CD4-positive, alpha-beta T cell treated with Interleukin-10 for 1 hour (primary cell): Measurements from ENCODE around the gene PFDN4.
"Not testable (repeated sequence)": the region's sequence is repeated elsewhere in the genome, so short reads cannot be mapped to it uniquely, and the experiment has no call there.

Source experiments
- DNase-seq: peaks from one replicate; pipeline ENCODE4 v3.0.0-alpha.2; 2020

PFDN4 gene

DNA sequence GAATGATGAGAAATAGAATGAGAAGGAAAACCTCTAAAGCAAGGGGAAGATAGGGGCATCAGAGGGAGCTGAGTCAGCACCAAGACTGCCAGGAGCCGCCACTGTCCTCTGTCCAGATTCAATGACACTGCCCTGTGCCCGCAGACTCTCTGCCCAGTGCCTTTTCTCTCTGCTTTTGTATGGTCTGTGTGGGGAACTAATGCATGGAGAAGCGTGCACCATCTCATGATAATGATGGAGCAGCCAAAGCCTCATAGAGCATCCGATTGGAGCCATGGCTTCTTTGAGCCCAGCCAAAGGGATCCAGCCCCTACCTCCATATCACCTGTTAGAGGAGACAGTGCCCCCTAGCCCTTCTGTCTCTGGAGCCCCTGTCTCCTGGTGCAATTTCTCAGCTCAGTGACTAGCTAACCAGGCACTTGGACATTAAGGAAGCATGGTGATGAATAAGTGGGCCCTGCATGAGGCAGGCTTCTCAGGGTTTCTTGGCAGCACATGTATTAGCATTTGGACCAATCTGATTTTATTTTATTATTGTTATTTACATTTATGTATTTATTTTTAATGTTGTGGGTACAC lies 6.5 kb upstream of the PFDN4 start:
- no peak for DNase-seq

DNA sequence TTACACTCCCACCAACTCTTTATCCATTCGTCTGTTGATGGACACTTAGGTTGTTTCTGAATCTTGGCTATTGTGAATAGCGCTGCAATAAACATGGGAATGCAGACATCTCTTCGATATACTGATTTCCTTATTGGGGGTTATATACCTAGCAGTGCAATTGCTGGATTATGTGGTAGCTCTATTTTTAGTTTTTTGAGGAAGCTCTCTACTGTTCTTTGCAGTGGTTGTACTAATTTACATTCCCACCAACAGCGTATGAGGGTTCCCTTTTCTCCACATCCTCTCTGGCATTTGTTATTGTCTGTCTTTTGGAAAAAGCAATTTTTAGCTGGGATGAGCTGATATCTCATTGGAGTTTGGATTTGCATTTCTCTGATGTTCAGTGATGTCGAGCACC lies 4.6 kb upstream of the PFDN4 start:
- DNase-seq, result no peak

DNA sequence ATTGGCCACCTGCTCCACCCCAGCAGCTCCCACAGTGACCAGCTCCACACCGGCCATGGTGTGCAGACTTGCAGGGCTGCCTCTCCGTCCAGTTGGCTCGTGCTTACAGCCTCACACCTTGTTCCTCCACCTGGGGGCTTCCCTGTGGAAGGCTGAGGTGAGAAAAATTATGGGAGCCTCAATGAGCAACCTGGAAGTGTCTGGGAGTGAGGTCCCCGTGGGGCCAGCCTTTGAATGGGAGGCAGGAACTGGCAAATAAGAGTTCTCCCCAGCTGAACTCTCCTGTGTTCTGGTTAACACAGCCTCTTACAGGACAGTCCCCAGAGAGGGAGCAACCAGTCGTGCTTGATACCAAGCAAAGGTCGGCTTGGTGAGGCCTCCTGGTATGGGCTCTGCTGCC lies 3.8 kb upstream of the PFDN4 start:
- no peak for DNase-seq

DNA sequence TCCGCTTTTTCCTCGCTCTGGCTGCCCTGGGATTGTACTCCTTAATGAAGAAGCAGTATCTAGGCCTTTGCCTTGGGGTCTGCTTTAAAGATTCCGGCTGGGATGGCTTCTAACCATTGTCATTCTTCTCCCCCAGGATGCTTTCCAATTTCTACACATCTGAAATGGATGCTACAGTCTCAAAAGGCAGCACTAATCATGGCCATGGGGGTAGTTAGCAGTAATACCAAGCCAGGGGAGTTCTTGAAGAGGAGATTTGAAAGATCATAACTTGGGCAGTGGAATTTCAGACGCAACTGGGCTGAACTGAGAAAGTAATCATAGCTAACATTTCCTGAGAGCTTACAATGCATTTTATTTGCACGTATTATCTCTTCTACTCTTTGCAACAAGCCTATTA lies 3.4 kb upstream of the PFDN4 start:
- DNase-seq, result no peak

DNA sequence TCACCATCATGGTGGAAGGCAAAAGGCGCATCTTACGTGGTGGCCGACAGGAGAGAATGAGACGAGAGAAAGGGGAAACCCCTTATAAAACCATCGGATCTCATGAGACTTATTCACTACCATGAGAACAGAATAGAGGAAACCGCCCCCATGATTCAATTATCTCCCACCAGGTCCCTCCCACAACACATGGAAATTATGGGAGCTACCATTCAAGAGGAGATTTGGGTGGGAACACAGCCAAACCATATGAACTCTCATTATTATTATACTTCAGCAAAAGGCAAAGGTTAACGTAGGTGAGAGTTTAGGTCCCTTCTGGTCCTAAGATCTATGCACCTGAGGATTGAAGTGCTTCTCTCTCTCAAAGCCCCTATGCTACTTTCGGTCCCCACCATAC lies 2.4 kb upstream of the PFDN4 start:
- no peak for DNase-seq

DNA sequence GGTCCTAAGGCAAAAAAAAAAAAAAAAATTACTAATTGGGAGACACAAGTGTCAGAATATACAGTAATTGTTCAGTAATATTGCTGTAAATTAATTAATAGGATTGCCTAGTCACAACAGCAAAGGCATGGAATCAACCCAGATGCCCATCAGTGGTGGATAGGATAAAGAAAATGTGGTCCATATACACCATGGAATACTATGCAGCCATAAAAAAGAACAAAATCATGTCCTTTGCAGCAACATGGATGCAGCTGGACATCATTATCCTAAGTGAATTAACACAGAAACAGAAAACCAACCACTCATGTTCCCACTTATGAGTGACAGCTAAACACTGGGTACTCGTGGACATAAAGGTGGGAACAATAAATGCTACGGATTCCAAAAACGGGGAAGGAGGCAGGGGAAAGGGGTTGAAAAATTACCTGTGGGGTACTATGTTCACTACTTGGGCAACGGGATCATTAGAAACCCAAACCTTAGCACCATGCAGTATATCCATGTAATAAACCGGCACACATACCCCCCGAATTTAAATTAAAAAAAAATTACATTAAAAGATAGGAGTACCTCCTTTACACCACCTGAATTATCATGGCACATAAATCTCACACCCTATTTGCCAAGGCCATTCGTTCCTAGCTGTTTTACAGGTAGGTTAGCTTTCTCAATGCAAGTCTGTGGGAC lies 689 bp upstream of the PFDN4 start:
- no peak for DNase-seq

DNA sequence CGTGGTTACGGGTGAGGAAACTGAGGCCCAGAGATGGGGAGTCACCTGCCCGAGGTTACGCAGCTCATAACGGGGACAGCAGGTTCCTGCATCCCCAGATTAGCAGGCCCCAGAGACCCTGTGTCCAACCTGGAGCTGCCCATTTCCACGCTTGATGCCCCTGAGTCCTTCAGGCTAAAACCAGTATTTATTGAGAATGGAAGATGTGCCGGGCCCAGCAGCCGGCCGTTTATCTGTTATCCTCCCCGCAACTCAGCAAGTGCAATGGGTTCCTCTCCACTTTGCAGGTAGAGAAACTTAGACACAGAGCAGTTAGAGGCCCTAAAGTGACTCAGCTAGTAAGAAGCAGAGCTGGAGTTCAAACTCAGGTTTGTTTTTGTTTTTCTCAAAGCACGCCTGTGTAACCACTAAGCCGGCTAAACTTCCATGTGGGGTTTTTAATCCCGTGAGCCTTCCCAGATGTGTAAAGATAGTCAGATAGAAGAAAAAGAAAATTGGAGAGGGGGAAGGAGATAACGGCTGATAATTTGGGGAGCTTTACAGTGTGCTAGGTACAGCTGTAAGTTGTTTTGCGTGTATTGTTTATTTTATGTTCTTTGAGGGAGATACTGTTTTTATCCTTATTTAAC lies 775 bp downstream of the PFDN4 start:
- DNase-seq, result no peak

DNA sequence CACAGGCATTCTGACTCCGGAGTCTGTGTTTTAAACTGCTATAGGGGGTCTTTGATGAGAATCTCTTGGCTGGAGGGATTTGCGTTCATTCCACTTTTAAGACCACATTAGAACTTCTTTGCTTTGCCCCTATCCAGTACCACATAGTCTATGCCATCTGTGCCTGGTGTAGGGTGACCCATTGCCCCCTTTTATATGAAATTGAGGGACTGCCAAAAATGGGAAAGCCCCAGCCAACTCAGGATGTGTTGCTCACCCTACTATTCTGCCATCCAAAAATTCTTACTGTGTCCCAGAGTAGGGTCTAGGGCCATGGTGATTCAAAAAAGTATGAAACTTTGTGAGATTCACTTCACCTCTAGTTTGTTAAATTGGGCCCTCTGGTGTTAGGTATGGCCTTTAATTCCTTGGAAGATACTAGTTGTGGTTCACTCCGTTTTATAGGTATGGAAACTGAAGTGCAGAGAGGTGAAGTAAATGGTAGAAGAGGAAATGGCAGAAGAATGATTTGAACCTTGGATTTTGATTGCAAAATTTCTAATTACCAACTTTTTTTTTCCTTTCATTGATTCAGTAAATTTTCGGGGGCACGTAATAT lies 1.4 kb downstream of the PFDN4 start:
- no peak for DNase-seq

DNA sequence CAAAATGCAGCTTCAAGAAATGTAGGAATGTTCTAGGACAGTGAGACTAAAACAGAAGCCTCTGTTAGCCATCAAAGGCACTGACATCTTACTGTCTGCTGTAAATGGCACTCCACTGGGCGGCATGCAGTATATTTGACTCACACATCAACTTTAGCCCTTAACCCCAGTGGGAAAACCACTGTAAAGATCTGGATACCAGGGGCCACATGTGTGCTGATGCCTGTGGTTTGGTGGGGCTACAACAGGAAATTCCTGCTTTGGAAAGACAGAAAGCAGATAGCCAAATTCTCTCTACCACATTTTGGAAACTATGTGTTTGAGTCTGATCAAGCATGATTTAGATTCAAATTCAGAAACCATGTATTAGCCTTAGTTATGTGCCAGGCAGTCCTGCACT lies 4.3 kb downstream of the PFDN4 start:
- no peak for DNase-seq

DNA sequence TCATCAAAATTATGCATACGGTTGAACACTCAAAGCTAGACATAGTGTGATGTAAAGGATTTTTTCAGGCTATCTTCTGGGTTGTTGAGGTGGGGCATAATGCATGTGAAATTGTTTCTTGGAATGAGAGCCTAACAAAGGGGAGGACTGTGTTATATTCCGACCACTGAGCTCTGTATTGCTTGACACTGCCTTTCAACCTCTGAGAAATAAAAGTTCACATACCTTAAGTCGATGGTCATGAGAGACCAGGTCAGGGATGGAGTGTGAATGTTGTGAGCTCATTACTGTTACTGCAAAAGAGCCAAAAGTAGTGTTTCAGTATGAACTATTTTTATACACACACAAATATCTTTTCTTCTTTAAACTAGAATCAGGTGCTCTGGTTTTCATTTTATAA lies 5.0 kb downstream of the PFDN4 start:
- no peak for DNase-seq

DNA sequence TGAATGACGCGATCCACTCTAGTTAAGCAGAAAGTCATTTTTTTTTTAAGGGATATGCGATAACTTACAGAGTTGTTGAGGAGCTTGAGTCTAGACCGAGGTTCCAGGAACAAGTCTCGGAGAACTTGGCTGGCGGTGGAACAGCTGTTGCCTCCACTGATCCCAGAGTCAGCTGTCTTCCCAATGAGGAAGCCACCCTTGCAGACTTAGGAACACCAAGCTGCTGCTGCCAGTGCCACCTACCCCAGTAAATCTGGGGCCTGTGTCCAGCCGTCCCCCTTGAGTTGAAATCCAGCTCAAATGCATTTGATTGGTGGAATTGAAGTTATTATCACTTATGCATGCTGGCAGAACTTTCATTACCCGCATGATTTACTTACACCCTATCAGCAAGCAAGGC lies 6.7 kb downstream of the PFDN4 start:
- DNase-seq, result no peak

DNA sequence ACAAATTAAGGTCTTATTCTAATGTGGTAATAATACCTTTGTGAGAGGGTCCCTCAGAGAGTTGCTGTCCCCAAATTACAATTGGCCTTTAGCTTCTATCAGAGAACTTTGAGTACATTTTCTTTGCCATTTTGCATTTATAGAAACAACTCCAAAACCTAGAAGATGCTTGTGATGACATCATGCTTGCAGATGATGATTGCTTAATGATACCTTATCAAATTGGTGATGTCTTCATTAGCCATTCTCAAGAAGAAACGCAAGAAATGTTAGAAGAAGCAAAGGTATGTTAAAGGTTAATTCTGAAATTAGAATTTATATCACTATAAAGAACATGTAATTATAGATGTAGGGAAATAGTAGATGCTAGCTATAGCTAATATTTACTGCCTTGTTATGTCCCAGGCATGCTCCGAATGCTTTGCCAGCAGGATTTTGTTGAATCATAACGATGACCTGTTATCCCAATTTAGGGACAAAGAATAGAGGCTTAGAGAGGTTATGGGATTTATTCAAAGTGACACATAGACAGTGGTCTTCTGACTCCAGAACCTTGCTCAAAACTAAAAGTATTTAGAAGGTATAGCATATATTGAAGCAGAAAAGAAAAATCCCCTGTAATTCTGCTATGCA lies 7.4 kb downstream of the PFDN4 start:
- DNase-seq, result no peak

DNA sequence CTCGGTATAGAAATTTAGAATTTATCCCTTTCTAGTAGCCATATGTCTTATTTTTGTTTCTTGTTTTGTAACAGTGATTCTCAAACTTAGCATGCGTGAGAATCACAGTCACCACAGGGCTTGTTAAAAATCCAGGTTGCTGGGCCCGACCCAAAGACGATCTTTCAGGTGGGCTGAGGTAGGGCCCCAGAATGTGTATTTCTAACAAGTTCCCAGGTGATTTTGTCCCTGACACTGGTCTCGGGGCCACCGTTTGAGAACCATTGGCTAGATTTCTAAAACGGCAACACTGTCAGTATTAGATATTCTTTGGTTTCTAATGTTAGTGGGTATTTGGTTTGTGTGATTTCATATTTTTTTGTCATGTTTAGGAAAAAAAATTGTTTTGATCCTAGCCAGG lies 9.9 kb downstream of the PFDN4 start:
- DNase-seq, result no peak

DNA sequence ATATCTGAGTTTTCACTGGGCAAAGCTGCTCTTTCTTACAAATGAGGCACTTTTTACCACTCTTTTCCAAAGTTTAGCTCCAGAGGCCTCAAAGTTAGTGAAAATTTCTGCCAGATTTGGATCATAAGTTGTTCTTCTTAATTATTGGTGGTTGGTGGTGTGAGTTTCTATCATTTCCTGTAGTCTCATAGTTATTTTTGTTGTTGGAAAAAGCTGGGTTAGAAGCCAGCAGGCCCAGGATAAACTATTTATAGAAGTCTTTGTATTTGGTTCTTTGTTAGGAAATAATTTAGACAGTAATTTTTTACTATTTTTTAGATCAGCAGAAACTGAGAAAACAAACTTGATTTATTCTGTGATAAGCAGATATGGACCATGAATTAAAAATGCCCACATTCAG lies 10.6 kb downstream of the PFDN4 start:
- DNase-seq, result no peak

DNA sequence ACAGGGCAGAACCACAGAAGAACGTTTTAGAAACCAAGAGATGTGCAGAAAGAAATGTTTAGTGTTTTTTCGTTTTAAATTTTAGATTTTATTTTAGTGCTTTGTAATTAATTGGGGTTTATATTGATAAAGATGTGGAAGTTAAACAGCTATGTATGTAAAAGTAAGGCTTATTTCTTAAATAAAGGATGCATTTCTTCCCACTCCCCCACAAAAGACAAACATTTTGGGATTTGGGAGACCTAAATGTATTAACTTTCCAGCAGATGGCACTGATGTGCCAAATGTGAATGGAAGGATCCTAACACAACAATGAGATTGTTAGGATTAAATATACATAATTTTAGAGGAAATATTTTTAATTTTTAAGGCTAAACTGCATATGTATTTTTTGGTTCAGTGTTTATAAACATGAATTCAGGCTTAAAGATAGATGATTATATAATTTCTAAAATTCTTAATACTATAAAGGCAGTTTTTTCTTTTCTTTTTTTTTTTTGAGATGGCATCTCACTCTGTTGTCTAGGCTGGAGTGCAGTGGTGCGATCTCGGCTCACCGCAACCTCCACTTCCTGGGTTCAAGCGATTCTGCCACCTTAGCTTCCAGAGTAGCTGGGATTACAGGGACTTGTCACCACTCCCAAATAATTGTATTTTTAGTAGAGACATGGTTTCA lies 12.0 kb downstream of the PFDN4 start:
- DNase-seq, result no peak

DNA sequence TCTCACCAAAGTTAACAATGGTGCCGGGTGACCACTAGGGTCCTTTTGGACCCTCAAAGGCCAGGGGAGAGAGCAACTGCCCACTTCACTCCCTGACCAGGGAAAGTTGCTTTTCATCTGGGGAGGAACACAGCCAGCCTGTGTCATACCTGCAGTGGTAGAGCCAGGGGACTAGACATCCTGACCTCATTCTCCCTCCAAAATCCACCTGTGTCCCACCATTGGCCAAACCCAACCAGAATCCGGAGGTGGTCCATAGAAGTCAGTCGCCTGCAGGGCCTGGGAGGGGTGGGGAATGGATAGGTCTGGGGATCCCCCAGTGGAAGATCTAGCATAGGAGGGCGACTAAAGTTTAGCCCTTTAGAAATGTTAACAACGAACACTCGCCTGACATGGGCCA lies 12.8 kb downstream of the PFDN4 start:
- no peak for DNase-seq

DNA sequence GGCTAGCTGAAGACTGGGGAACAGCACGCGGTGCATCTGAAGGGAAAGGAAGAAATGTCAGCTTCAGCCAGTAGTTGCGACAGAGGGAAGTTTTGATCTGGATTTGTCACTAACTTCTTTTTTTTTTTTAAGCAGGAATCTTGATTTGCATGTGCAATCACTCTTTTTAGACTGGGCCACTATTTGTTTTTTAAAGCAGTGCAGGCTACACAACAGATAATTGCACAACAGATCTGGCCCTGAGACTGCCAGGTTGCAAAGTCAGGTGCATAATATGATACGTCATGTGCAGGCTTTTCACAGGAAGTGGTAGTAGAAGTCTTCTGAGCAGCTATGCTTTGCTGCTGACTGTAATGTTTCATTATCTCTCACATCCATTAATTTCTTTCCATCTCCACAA lies 13.5 kb downstream of the PFDN4 start:
- peak; percentile 22 for DNase-seq

DNA sequence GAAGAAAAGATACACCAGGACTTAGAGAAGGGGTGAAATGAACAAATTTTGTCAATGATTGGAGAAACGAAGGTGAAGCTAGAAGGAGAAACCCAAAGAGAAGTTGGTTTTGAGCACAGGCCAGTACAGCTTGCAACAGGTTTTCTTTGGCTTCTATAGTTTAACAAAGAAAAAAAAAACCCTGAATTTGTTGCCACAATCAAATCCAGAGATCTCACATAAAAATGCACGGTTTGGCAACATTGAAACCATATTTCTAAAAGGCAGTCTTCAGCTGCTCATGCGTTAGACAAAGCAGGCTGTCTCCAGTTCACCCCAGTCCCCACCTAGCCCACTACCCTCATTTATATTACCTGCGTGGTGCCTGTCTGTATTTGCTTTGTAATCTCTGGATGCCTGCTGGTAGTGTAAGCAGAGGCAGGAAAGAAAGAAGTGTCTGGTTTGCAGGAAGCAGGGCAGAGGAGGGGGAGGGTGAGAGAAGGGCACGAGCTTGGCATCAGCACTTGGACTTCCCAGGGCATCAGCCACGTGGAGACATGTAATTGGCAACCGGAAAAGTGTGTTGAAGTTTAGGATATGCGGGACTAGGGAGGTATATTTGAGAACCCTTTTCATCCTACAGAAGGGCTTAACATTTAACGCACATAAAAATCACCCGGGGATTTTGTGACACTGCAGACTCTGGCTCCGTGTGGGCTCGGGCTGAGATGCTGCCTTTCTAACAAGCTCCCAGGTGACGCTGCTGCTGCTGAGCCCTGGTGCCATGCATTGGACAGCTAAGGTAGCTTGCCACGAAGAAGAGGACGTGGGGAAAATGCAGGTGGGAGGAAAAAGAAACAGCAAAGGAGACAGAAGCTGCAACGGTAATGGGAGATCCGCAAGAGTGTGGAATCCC lies 14.4 kb downstream of the PFDN4 start:
- no peak for DNase-seq

DNA sequence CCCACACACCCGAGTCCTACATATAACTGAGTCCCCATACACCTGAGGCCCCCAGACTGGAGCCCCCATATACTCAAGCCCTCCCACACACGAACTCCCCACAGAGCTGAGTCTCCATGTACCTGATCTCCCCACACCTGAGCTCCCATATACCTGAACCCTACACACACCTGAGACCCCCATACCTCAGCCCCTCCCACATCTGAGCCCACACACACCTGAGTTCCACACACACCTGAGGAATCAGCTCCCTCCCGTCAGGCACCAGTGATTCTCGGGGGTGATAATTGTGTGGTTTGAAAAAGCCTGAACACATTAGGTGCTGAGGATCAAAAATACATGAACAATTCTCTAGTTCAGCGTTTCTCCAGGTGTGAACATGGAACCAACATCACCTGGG lies 15.4 kb downstream of the PFDN4 start:
- no peak for DNase-seq

DNA sequence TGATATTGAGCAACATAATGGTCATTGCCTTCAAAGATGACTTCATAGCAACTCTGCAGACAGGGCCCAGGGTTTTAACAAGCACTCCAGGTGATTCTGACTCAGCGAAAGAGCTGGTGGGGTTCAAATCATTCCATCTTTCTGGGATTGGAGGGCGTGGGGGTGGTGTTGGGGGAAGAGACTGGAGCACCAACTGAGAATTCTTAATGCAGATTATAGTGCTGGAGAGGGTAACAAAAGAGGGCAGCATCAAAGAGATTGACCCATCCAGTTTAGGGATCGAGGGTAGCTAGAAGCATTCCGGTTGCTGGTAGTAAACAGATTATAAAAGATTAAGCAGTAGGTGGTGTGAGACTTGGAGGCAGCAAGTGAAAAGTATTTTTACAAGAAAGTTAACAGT lies 15.9 kb downstream of the PFDN4 start:
- no peak for DNase-seq

DNA sequence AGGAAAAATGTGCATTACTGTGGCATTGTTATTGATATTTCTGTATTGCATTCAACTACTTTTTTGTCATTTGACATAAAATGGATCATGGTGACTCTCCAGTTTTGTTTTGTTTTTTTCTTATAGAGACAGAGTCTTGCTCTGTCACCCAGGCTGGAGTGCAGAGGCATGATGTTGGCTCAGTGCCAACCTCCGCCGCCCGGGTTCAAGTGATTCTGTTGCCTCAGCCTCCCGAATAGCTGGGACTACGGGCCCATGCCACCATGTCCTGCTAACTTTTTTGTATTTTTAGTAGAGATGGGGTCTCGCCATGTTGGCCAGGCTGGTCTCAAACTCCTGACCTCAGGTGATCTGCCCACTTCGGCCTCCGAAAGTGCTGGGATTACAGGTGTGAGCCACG lies 16.8 kb downstream of the PFDN4 start:
- DNase-seq, result not testable (repeated sequence)

DNA sequence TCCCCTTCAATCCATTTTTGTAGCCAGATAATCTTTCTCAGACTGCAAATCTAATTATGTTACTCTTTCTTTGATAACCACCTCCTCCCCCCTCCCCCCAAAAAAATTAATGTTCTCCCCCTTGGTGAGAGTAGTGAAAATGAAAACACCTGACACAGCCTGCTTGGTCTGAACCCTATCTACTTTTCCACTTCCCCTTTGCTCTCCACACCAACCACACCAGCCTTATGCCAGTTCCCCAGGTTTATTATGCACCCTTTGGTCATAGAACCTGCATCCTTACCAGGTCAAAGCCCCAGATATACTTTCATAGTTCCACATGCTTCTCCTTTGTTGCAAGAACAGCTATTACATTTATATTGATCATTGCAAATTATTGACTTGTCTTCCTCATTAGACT lies 19.4 kb downstream of the PFDN4 start:
- DNase-seq, result no peak
